IMR-90 (cell line): ENCODE results near the gene ULK1.

Source experiments
- CEBPB ChIP-seq: IDR thresholded peaks from 2 replicates; pipeline ENCODE4 v1.6.1; 2012; ENCODE audit warnings: low read depth, low read length, improper control_type of control experiment
- CTCF ChIP-seq: conservative IDR thresholded peaks from 2 replicates; pipeline ENCODE4 v1.5.1; 2012; ENCODE audit warnings: mild to moderate bottlenecking, low read depth, low read length, improper control_type of control experiment
- ELK1 ChIP-seq: fragments of 150-350 bp; IDR thresholded peaks from 2 replicates; pipeline ENCODE4 v1.6.1; 2016; ENCODE audit warnings: low read depth, mild to moderate bottlenecking, low read length, moderate library complexity, borderline replicate concordance
- MXI1 ChIP-seq: IDR thresholded peaks from 2 replicates; pipeline ENCODE4 v1.6.1; 2012; ENCODE audit warnings: low read depth, mild to moderate bottlenecking, low read length, moderate library complexity, borderline replicate concordance
- POLR2A ChIP-seq: IDR thresholded peaks from 2 replicates; pipeline ENCODE4 v1.6.1; 2012; ENCODE audit warnings: mild to moderate bottlenecking, low read depth, low read length
- RAD21 ChIP-seq: IDR thresholded peaks from 2 replicates; pipeline ENCODE4 v1.6.1; 2012; ENCODE audit warnings: low read length, improper control_type of control experiment
- RCOR1 ChIP-seq: IDR thresholded peaks from 2 replicates; pipeline ENCODE4 v1.6.1; 2012; ENCODE audit warnings: mild to moderate bottlenecking, low read length, improper control_type of control experiment; ENCODE audit not compliant: insufficient replicate concordance
- RFX5 ChIP-seq: IDR thresholded peaks from 2 replicates; pipeline ENCODE4 v1.8.0; 2012; ENCODE audit warnings: low read depth, mild to moderate bottlenecking, low read length, moderate library complexity
- SMC3 ChIP-seq: fragments of 150-350 bp; IDR thresholded peaks from 2 replicates; pipeline ENCODE4 v1.6.1; 2016; ENCODE audit warnings: low read depth, mild to moderate bottlenecking, antibody characterized with exemption, low read length, moderate library complexity

GRCh38 chr12:131959116-131959515, 64.7 kb downstream of the ULK1 start:
- TF ChIP-seq CTCF (no peak), CEBPB (no peak), SMC3 (no peak), RCOR1 (no peak), POLR2A (no peak), ELK1 (no peak), MXI1 (no peak), RAD21 (no peak), RFX5 (no peak)
